Muscle of arm (tissue), 12 donors: ENCODE results near the gene HDDC3. TPM values are rescaled to one million over a fixed set of nuclear protein-coding genes. Genes with fewer than 3 reads are reported as not detected.

Source experiments
- DNase-seq: peaks from one replicate; pipeline ENCODE4 v3.0.0-alpha.2; 2013
- polyA plus RNA-seq, 12 donors: library from polyadenylated mRNA; unstranded; fragments of 120-200 nt; gene quantifications; one replicate each; pipeline ENCODE4 v1.2.1, GENCODE V29; 2013; ENCODE audit not compliant: insufficient read length in 12 of 12

Gene HDDC3
- polyA plus RNA-seq, 12 donors = 7.2 to 12.6 (median 8.9) TPM; not detected in 1

- DNase-seq = no peak
These were observed 38.9 kb downstream of the HDDC3 start for GRCh38 chr15:90893175-90894090.

GRCh38 chr15:90892498-90893174, 39.7 kb downstream of the HDDC3 start:
- DNase-seq = no peak

- DNase-seq = no peak
These were observed 40.3 kb downstream of the HDDC3 start for GRCh38 chr15:90892023-90892422.

- no peak for DNase-seq
These were observed 40.9 kb downstream of the HDDC3 start for GRCh38 chr15:90891346-90891949.

- DNase-seq = no peak
These were observed 41.5 kb downstream of the HDDC3 start for GRCh38 chr15:90890839-90891238.

GRCh38 chr15:90889736-90890456, 42.5 kb downstream of the HDDC3 start:
- DNase-seq = no peak

GRCh38 chr15:90889313-90889730, 43.0 kb downstream of the HDDC3 start:
- DNase-seq = no peak

GRCh38 chr15:90887037-90887481, 45.3 kb downstream of the HDDC3 start:
- DNase-seq = no peak

GRCh38 chr15:90886291-90886614, 46.1 kb downstream of the HDDC3 start:
- no peak for DNase-seq

GRCh38 chr15:90885432-90886290, 46.7 kb downstream of the HDDC3 start:
- peak; percentile 86 for DNase-seq

- DNase-seq = no peak
These were observed 47.5 kb downstream of the HDDC3 start for GRCh38 chr15:90884719-90885431.

GRCh38 chr15:90883976-90884718, 48.2 kb downstream of the HDDC3 start, which contains the start of gene FES:
Gene FES, plus strand, starts transcription at chr15:90884504. Its CDS starts 542 bp downstream, at chr15:90885046.
- peak; percentile 85 for DNase-seq

GRCh38 chr15:90883526-90883975, 48.8 kb downstream of the HDDC3 start:
- DNase-seq = no peak

GRCh38 chr15:90882781-90883525, 49.4 kb downstream of the HDDC3 start:
- DNase-seq = no peak

GRCh38 chr15:90881978-90882721, 50.2 kb downstream of the HDDC3 start:
- no peak for DNase-seq

GRCh38 chr15:90881181-90881977, 51.0 kb downstream of the HDDC3 start:
- no peak for DNase-seq
